Left kidney (tissue), 2 donors: ENCODE measurements around the gene EXOSC6. TPM values are rescaled to one million over a fixed set of nuclear protein-coding genes. Genes with fewer than 3 reads are reported as not detected.
A peak's percentile ranks its signal among the peaks of the same experiment; 100 is the strongest.
"Not testable (repeated sequence)": the region's sequence is repeated elsewhere in the genome, so short reads cannot be mapped to it uniquely, and the experiment has no call there.

Experiments used
- DNase-seq: peaks from one replicate; pipeline ENCODE4 v3.0.0-alpha.2; 2013
- polyA plus RNA-seq: library from polyadenylated mRNA; unstranded; fragments of 120-200 nt; gene quantifications from one replicate; pipeline ENCODE4 v1.2.1, GENCODE V29; 2013; ENCODE audit not compliant: insufficient read length

EXOSC6 gene
- polyA plus RNA-seq, 1 donor = 23.2 TPM

DNA sequence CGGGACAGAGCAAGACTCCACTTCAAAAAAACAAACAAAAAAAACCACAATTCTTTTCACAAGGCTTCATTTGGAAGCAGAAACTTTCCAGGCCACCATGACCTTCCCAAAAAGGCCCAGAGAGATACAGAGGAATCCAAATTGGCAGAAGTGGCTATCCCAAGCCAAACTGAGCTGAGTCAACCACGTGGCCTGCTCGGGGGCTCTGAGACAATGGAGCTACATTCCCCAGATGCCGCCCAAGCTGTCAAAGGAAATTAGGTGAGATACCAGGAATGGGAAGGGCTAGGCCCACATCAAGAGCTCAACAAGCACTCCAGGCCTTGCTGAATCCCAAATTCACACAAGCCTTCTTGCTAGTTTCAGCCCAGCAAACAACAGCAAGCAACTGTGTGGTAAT lies 5.7 kb upstream of the EXOSC6 start:
- DNase-seq = no peak

GRCh38 chr16:70255574-70255973 lies 3.8 kb upstream of the EXOSC6 start:
- DNase-seq = no peak

DNA sequence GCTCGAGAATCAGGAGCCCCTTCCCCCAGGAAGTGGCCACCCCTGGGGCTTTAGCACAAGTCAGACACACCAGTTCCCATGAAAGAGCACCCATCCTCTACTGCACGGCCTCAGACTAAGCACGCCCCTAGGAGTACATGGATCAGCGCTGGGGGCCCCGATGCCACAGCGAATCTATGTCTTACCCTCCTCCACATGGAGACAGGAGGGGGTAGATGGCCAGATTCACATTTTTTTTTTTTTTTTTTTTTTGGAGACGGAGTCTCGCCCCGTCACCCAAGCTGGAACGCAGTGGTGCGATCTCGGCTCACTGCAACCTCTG lies 3.2 kb upstream of the EXOSC6 start:
- no peak for DNase-seq

GRCh38 chr16:70254180-70254964 lies 2.6 kb upstream of the EXOSC6 start:
- no peak for DNase-seq

DNA sequence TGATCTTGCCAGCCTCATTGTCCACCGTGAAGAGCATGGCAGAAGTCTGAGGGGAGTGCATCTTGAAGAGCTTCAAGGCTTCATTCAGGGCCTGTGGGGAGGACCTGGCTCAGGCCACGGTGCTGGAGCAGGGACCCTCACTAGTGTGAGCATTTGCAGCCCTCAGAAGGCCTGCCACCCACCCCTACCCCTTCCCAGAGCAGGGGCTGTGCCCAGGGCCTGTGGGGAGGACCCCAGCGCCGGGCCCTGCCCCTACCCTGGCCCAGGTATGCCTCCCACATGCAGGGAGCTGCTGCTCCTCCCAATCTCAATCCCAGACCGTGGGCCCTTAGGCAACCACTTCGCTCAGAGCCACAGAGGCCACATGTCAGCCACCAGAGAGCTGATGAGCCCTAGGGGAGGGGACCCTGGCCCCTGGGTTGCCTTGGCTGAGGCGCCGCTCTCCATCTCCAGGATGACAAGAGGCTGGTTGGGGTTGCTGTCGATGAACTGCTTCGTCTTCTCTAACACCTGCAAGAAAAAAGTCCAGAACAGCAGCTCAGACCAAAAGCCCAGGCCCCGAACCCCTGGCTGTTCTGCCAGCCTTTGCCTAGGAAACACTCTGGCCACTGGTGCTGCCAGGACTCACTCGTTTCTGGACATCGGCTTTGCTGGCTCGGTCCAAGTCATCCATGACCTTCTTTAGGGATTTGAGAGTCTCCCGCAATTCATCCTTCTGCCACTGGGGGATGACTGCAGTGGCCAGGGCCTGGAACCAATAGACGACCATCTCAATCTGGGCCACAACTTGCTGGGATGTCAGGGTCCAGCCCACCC lies 1.8 kb upstream of the EXOSC6 start:
- no peak for DNase-seq

GRCh38 chr16:70252355-70252988 lies 732 bp upstream of the EXOSC6 start:
- no peak for DNase-seq

DNA sequence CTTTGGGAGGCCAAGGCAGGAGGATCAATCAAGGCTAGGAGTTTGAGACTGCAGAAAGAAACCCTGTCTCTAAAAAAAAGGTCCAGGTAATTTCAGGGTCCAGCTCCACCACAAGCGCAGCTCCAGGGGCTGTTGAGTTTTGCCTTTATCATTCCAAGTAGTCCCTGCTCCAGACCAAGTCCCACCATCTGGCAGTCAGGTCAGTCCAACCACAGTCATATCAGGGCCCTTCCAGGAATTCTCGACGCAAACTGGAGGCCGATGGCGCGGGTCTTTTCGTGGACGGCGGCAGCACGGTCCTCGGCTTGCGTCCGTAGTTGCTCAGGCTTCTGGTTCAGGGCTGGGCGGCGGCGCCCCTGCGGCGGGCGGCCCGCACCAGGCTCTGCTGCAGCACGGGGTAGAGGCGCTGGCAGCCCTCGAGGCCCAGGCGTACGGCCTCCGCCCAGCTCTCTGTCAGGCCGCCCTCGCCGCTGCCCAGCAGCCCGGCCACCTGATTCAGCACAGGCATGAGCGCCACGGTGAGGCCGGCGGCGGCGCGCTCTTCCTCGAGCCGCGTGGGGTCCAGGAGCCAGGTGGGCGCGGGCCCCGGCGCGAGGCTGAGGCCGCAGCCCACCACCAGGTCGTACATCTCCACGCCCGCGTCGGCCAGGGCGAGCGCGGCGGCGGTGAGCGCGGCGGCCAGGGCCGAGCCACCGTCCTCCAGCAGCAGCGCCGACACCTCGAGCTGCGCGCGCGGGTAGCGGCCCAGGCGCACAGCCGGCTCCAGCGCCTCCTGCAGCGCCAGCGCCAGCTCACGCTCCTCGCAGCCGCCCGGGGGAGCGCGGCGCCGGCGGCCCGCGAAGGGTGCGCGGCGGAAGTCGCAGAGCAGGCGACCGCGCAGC lies 752 bp downstream of the EXOSC6 start:
- peak; percentile 28 for DNase-seq

DNA sequence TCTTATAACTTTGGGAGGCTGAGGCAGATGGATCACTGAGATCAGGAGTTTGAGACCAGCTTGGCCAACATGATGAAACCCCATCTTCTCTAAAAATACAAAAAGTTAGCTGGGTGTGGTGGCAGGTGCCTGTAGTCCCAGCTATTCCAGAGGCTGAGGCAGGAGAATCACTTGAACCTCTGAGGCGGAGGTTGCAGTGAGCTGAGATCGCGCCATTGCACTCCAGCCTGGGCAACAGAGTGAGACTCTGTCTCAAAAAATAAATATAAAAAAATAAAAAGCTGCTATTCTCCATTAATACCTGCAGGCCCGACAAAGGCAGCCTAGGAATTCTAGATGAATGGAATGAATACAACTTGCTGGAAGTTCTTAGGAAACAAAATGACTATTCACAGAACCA lies 2.0 kb downstream of the EXOSC6 start:
- not testable (repeated sequence) for DNase-seq

DNA sequence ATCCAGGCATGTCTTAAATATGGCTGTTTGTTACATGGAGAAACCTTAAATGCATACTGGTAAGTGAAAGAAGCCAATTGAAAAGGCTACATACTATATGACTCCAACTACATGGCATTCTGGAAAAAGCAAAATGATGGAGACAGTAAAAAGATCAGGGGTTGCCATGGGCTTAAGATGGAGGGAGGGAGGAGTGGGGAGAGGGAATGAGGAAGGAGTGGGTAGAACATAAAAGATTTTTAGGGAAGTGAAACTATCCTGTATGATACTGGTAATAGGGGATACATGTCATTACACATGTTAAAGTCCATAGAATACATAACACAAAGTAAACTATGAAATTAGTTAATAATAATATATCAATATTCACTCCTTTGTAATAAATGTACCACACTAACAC lies 13.0 kb downstream of the EXOSC6 start:
- not testable (repeated sequence) for DNase-seq

DNA sequence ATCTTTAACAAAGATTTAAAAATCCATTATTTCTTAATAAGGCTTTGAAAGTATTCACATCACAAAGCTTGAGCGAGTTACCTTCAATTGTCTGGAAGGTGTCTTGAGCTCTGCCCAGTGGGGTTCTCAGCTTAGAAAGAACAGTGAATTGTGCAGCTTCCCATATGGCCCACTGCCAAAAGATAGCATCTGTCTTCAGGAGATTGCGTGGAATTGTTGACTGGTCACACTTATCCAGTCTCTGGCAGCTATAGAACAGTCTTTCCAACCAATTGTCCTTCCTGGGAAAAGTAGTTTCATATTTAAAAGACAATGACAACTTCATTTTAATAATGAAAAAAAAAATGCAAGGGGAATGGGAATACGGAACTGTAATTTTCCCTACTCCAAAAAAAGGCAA lies 19.9 kb downstream of the EXOSC6 start:
- DNase-seq = not testable (repeated sequence)

- DNase-seq = not testable (repeated sequence)
Observed at GRCh38 chr16:70226024-70226423, 25.7 kb downstream of the EXOSC6 start.

- not testable (repeated sequence) for DNase-seq
Observed at GRCh38 chr16:70225430-70225829, 26.3 kb downstream of the EXOSC6 start.

DNA sequence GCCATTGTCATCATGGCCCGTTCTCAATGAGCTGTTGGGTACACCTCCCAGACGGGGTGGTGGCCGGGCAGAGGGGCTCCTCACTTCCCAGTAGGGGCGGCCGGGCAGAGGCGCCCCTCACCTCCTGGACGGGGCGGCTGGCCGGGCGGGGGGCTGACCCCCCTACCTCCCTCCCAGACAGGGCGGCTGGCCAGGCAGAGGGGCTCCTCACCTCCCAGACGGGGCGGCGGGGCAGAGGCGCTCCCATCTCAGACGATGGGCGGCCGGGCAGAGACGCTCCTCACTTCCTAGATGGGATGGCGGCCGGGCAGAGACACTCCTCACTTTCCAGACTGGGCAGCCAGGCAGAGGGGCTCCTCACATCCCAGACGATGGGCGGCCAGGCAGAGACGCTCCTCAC lies 27.1 kb downstream of the EXOSC6 start:
- not testable (repeated sequence) for DNase-seq

- DNase-seq = not testable (repeated sequence)
Observed at GRCh38 chr16:70223971-70224513, 27.7 kb downstream of the EXOSC6 start.

DNA sequence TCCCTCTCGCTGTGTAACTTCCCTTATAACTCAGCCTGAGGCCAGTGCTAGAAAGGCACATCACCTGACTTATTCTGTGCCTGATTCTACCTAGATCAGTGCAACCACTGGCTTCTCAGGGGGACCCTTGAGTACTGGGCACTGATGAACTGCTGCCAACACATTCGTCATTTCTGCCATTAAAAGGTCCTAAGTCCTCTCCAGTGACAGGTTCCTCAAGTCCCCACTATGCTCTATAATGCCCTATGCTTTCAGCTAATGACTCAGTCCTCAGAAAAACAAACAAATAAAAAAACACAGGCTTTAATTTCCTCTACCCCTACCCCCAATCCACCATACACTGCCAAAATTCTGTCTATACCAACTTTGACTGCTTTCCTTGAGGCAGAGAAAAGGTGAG lies 28.5 kb downstream of the EXOSC6 start:
- DNase-seq = not testable (repeated sequence)

- DNase-seq = not testable (repeated sequence)
Observed at GRCh38 chr16:70222574-70222973, 29.2 kb downstream of the EXOSC6 start.

DNA sequence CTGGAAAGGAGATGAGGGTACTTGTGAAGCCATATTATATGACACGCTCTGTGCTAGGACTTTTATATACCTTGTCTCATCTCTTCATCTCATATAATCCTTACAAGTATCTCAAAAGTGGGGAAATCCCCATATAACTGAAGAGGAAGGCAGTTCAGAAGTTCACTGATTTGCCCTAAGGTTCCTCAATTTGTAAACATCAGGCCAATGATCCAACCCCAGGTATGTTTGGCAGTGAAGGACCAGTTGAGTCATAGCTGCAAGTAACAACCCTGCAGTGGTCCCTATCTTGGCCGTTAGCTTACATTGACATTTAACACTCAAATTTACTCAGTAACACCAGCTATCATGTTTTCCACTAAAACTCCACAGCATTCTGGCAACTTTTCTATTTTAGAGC lies 33.2 kb downstream of the EXOSC6 start:
- not testable (repeated sequence) for DNase-seq

- not testable (repeated sequence) for DNase-seq
Observed at GRCh38 chr16:70206382-70206781, 45.4 kb downstream of the EXOSC6 start.

- DNase-seq = not testable (repeated sequence)
Observed at GRCh38 chr16:70204668-70205405, 46.9 kb downstream of the EXOSC6 start.

DNA sequence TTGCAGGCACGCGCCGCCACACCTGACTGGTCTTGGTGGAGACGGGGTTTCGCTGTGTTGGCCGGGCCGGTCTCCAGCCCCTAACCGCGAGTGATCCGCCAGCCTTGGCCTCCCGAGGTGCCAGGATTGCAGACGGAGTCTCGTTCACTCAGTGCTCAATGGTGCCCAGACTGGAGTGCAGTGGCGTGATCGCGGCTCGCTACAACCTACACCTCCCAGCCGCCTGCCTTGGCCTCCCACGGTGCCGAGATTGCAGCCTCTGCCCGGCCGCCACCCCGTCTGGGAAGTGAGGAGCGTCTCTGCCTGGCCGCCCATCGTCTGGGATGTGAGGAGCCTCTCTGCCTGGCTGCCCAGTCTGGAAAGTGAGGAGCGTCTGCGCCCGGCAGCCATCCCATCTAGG lies 47.7 kb downstream of the EXOSC6 start:
- DNase-seq = not testable (repeated sequence)

DNA sequence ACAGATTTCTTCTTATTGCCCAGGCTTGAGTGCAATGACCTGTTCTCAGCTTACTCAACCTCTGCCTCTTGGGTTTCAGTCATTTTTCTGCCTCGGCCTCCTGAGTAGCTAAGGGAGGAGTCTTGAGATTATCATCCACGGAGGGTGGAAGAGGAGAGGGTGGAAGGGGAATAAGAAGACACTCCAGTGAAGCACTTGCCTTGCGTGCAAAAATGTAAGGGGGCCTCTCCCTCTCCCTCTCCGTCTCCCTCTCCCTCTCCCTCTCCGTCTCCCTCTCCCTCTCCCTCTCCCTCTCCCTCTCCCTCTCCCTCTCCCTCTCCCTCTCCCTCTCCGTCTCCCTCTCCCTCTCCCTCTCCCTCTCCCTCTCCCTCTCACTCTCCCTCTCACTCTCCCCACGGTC lies 48.2 kb downstream of the EXOSC6 start:
- not testable (repeated sequence) for DNase-seq
